Measurements from ENCODE around the gene TMEM92. TPM values are rescaled to one million over a fixed set of nuclear protein-coding genes. Genes with fewer than 3 reads are reported as not detected.

Gene TMEM92
- total RNA-seq, 1 experiment from 2014 or later, result 1.5 TPM

- no peaks in the 10 kb centered on the region for H3K9me3 Mint-ChIP-seq (ENCODE audit: unreplicated experiment)
- H3K27me3 Mint-ChIP-seq (ENCODE audit: insufficient read depth, unreplicated experiment), result no peaks in the 10 kb centered on the region
- intact Hi-C loops (cut with micrococcal nuclease), result no loop called here
- no TSS peak for BruUV-seq (replicated peaks)
- H3K4me3 Mint-ChIP-seq (ENCODE audit: unreplicated experiment), result no peak overlapping the region
- POLR2A ChIA-PET, result no interaction called here
- no peaks in the 10 kb centered on the region for H3K36me3 Mint-ChIP-seq (ENCODE audit: insufficient read depth, unreplicated experiment)
- H3K27ac Mint-ChIP-seq (ENCODE audit: low read depth, unreplicated experiment), result no peak overlapping the region
- no peaks in the 10 kb centered on the region for H3K4me1 Mint-ChIP-seq (ENCODE audit: insufficient read depth, unreplicated experiment)
- DNase-seq (ENCODE audit: unreplicated experiment), result no peak
- no peak for TF ChIP-seq CTCF (IDR thresholded peaks at IDR 0.05; ENCODE audit: unreplicated experiment)
- CTCF ChIA-PET, result interaction anchor here (0.5 to 0.8 kb wide), 3 partner anchors 57 to 335 kb away, joined by 3 to 4 read pairs (median 3); partner anchors contain the start of gene PPP1R9B
Measured at GRCh38 chr17:50256826-50257618, 17.2 kb upstream of the TMEM92 start.

GRCh38 chr17:50257676-50258224, 16.5 kb upstream of the TMEM92 start:
- H3K27me3 Mint-ChIP-seq (ENCODE audit: insufficient read depth, unreplicated experiment), result no peaks in the 10 kb centered on the region
- BruUV-seq (replicated peaks), result no TSS peak
- TF ChIP-seq CTCF (IDR thresholded peaks at IDR 0.05; ENCODE audit: unreplicated experiment), result no peak
- no peak for DNase-seq (ENCODE audit: unreplicated experiment)
- no peaks in the 10 kb centered on the region for H3K9me3 Mint-ChIP-seq (ENCODE audit: unreplicated experiment)
- H3K27ac Mint-ChIP-seq (ENCODE audit: low read depth, unreplicated experiment), result no peak overlapping the region
- no peaks in the 10 kb centered on the region for H3K36me3 Mint-ChIP-seq (ENCODE audit: insufficient read depth, unreplicated experiment)
- intact Hi-C loops (cut with micrococcal nuclease), result no loop called here
- POLR2A ChIA-PET, result no interaction called here
- H3K4me3 Mint-ChIP-seq (ENCODE audit: unreplicated experiment), result no peak overlapping the region
- CTCF ChIA-PET, result no interaction called here
- no peaks in the 10 kb centered on the region for H3K4me1 Mint-ChIP-seq (ENCODE audit: insufficient read depth, unreplicated experiment)

DNA sequence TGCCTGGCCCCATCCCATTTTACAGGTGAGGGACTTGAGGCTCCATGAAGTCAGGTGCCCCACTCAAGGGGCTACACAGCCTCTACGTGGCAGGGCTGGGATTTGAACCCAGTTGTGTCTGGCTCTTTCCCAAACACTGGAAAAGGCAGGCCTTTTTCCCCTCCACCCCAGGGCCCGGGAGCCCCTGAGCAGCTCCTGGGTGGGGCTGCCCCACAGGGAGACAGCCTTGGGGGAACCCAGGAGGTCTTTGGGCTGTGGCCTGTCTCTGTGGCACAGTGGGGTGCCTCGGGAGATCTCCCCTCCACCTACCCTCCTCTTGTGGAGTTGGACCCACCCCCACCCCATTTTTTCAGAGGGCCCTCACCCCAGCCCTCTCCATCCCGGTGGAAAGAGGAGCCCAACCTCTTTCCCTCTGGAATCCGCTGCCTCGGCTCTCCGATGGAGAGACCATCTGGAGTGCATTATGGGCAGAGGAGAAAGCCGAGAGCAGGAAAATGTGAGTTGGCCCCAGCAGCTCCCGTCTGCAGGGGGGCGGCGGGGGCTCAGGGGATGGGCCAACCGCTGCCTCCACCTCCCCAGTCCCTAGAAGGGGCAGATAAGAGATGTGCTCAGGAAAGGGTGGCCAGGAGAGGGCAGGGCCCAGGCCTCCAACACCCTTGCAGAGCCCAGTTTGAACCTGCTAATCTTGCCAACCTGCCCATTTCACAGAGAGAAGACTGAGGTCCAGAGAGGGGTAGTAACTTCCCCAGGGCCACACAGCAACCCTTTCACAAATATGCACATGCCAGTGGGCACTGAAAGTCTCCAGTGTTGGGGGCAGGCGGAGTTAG, 15.4 kb upstream of the TMEM92 start:
- CTCF ChIA-PET, result interaction anchor here (0.5 kb wide), 1 partner anchor 41 kb away, joined by 4 read pairs; no protein-coding TSS in a partner anchor
- H3K4me1 Mint-ChIP-seq (ENCODE audit: insufficient read depth, unreplicated experiment), result no peaks in the 10 kb centered on the region

More for the DNA sequence above, 15.4 kb upstream of the TMEM92 start:
- POLR2A ChIA-PET, result no interaction called here
- no peaks in the 10 kb centered on the region for H3K36me3 Mint-ChIP-seq (ENCODE audit: insufficient read depth, unreplicated experiment)
- H3K27me3 Mint-ChIP-seq (ENCODE audit: insufficient read depth, unreplicated experiment), result no peaks in the 10 kb centered on the region
- DNase-seq (ENCODE audit: unreplicated experiment), result no peak
- H3K4me3 Mint-ChIP-seq (ENCODE audit: unreplicated experiment), result no peak overlapping the region
- H3K9me3 Mint-ChIP-seq (ENCODE audit: unreplicated experiment), result no peaks in the 10 kb centered on the region
- TF ChIP-seq CTCF (IDR thresholded peaks at IDR 0.05; ENCODE audit: unreplicated experiment), result no peak
- no peak overlapping the region for H3K27ac Mint-ChIP-seq (ENCODE audit: low read depth, unreplicated experiment)
- intact Hi-C loops (cut with micrococcal nuclease), result no loop called here
- no TSS peak for BruUV-seq (replicated peaks)

Data from MCF 10A (cell line).